Small intestine (tissue), 7 donors: Measurements from ENCODE around the gene CENPB. TPM values are rescaled to one million over a fixed set of nuclear protein-coding genes. Genes with fewer than 3 reads are reported as not detected.
"Not testable (repeated sequence)": the region's sequence is repeated elsewhere in the genome, so short reads cannot be mapped to it uniquely, and the experiment has no call there.

Experiments
- DNase-seq, 2 donors: peaks; one replicate each; pipeline versions ENCODE4 v3.0.0 to v3.0.0-alpha.2; 2013
- FAIRE-seq: peaks from 2 replicates; lab custom pipeline; 2012; peaks lifted over from hg19 to GRCh38; lab: Jason Lieb, UNC
- H3K27ac ChIP-seq, 3 donors: one replicate each; pipeline ENCODE4 v1.5.1; 2013; ENCODE audit warnings: low read length in 2 of 3, mild to moderate bottlenecking in 2 of 3, control low read depth in 1 of 3, inconsistent platforms in 1 of 3, low read depth in 1 of 3, moderate library complexity in 1 of 3
- H3K27me3 ChIP-seq, 3 donors: one replicate each; pipeline ENCODE4 v1.6.1; 2013; ENCODE audit warnings: low read length in 3 of 3, inconsistent platforms in 1 of 3; ENCODE audit not compliant: control insufficient read depth in 3 of 3, insufficient read depth in 3 of 3
- H3K36me3 ChIP-seq, 3 donors: one replicate each; pipeline ENCODE4 v1.6.1; 2013; ENCODE audit warnings: low read length in 3 of 3, inconsistent platforms in 1 of 3, low read depth in 1 of 3, mild to moderate bottlenecking in 1 of 3, moderate library complexity in 1 of 3; ENCODE audit not compliant: control insufficient read depth in 3 of 3, insufficient read depth in 2 of 3
- H3K4me1 ChIP-seq, 3 donors: one replicate each; pipeline ENCODE4 v1.6.1; 2013; ENCODE audit warnings: low read length in 2 of 3, inconsistent platforms in 1 of 3, low read depth in 1 of 3, mild to moderate bottlenecking in 1 of 3, moderate library complexity in 1 of 3; ENCODE audit not compliant: control insufficient read depth in 3 of 3, insufficient read depth in 2 of 3
- H3K4me3 ChIP-seq, 3 donors: one replicate each; pipeline ENCODE4 v1.5.1; 2013; ENCODE audit warnings: low read length in 3 of 3, control low read depth in 1 of 3, inconsistent platforms in 1 of 3, low read depth in 1 of 3, mild to moderate bottlenecking in 1 of 3, moderate library complexity in 1 of 3
- H3K9me3 ChIP-seq, 2 donors: one replicate each; pipeline ENCODE4 v1.6.1; 2013; ENCODE audit warnings: low read depth in 1 of 2, low read length in 1 of 2; ENCODE audit not compliant: control insufficient read depth in 2 of 2, insufficient read depth in 1 of 2
- whole genome bisulfite sequencing, 3 donors: extraction: QIAGEN DNeasy Blood & Tissue Kit; methylation state at CpG; one replicate each; pipeline ENCODE4 v1.1.7; 2013; 5-methylcytosine and 5-hydroxymethylcytosine counted together
- polyA plus RNA-seq, 4 donors: library from polyadenylated mRNA; stranded (reverse) in 3 of 4; unstranded in 1 of 4; fragments of 200-250 nt in 3 of 4; fragments of 120-200 nt in 1 of 4; gene quantifications; one replicate each; pipeline versions ENCODE4 v1.2.1 to v1.2.3, GENCODE V29; 2013
- donor health status: healthy with polysubstance abuse.
- donor health status: control.
- donor health status: control.
- donor health status: Bipolar disorder and iron deficiency.
- donor health status: healthy.

The CENPB gene
- polyA plus RNA-seq, 4 donors: 54.7 to 73.2 (median 60.5) TPM

- FAIRE-seq: no peak
- 31 to 49% (median 39%) methylated on average over 5 of the region's 5 CpGs for WGBS, 3 donors
- H3K27ac ChIP-seq: peak overlapping the region; percentile 37 to 95 (median 83)
- no peak for DNase-seq
- peaks cover 0 to 60% (median 0%) of the 10 kb centered on the region in 3 donors for H3K36me3 ChIP-seq
- H3K9me3 ChIP-seq: no peaks in the 10 kb centered on the region
- peaks cover 10 to 52% (median 18%) of the 10 kb centered on the region in 3 donors for H3K4me1 ChIP-seq
- no peaks in the 10 kb centered on the region for H3K27me3 ChIP-seq
- peak overlapping the region in 1 of 3 donors; percentile 10 for H3K4me3 ChIP-seq
Measured at GRCh38 chr20:3798373-3798768, 11.8 kb upstream of the CENPB start.

- Histone ChIP-seq H3K27me3 (no peaks in the 10 kb centered on the region), H3K4me3 (peak overlapping the region in 2 of 3 donors; percentile 27 to 68), H3K4me1 (peaks cover 10 to 52% (median 18%) of the 10 kb centered on the region in 3 donors), H3K36me3 (peaks cover 0 to 54% (median 0%) of the 10 kb centered on the region in 3 donors), H3K9me3 (no peaks in the 10 kb centered on the region), H3K27ac (peak overlapping the region; percentile 66 to 95 (median 83))
- no peak for FAIRE-seq
- peak; percentile 70 to 84 for DNase-seq
- 36 to 54% (median 44%) methylated on average over 19 of the region's 19 CpGs for WGBS, 3 donors
Measured at GRCh38 chr20:3797592-3798372, 11.2 kb upstream of the CENPB start.

GRCh38 chr20:3797226-3797545, 10.6 kb upstream of the CENPB start:
- 75 to 79% (median 79%) methylated on average over 5 of the region's 5 CpGs for WGBS, 3 donors

GRCh38 chr20:3796477-3797225, 10.1 kb upstream of the CENPB start:
- no peak for FAIRE-seq
- WGBS, 3 donors: 8 to 12% (median 11%) methylated on average over 25 to 33 of the region's 33 CpGs
- no peaks in the 10 kb centered on the region for H3K27me3 ChIP-seq
- peak overlapping the region; percentile 34 to 95 (median 83) for H3K27ac ChIP-seq
- no peaks in the 10 kb centered on the region for H3K9me3 ChIP-seq
- H3K36me3 ChIP-seq: peaks cover 0 to 43% (median 0%) of the 10 kb centered on the region in 3 donors
- peaks cover 10 to 52% (median 18%) of the 10 kb centered on the region in 3 donors for H3K4me1 ChIP-seq
- DNase-seq: peak in 1 of 2 donors; percentile 41
- peak overlapping the region; percentile 55 to 68 (median 64) for H3K4me3 ChIP-seq

More at GRCh38 chr20:3797226-3797545, 10.6 kb upstream of the CENPB start:
- DNase-seq (no peak), FAIRE-seq (no peak)
- Histone ChIP-seq H3K27ac (peak overlapping the region in 2 of 3 donors; percentile 83 to 95), H3K27me3 (no peaks in the 10 kb centered on the region), H3K4me1 (peaks cover 10 to 52% (median 18%) of the 10 kb centered on the region in 3 donors), H3K9me3 (no peaks in the 10 kb centered on the region), H3K36me3 (peaks cover 0 to 48% (median 0%) of the 10 kb centered on the region in 3 donors), H3K4me3 (peak overlapping the region in 2 of 3 donors; percentile 64 to 68)

GRCh38 chr20:3795511-3796468, 9.2 kb upstream of the CENPB start, which contains the start of gene CDC25B:
Gene CDC25B, plus strand, starts transcription at chr20:3796310. Its CDS starts 222 bp downstream, at chr20:3796532.
- H3K9me3 ChIP-seq: no peaks in the 10 kb centered on the region
- H3K27ac ChIP-seq: peak within 1 kb of the TSS; percentile 78 to 99 (median 95)
- peaks cover 0 to 34% (median 0%) of the 10 kb centered on the region in 3 donors for H3K36me3 ChIP-seq
- WGBS, 3 donors: 1 to 2% (median 1%) methylated on average over 59 to 68 of the region's 69 CpGs
- FAIRE-seq (no peak), DNase-seq (peak; percentile 91 to 95)
- H3K27me3 ChIP-seq: no peaks in the 10 kb centered on the region
- H3K4me3 ChIP-seq: peak within 1 kb of the TSS; percentile 55 to 68 (median 64)
- H3K4me1 ChIP-seq: peaks cover 10 to 46% (median 18%) of the 10 kb centered on the region in 3 donors

GRCh38 chr20:3794701-3795420, 8.3 kb upstream of the CENPB start:
- DNase-seq: no peak
- peak overlapping the region in 1 of 3 donors; percentile 99 for H3K27ac ChIP-seq

GRCh38 chr20:3794168-3794567, 7.6 kb upstream of the CENPB start:
- DNase-seq, FAIRE-seq, H3K9me3 ChIP-seq, H3K27me3 ChIP-seq, H3K27ac ChIP-seq, H3K4me3 ChIP-seq: not testable (repeated sequence)
- peaks cover 10 to 30% (median 17%) of the 10 kb centered on the region in 3 donors for H3K4me1 ChIP-seq
- H3K36me3 ChIP-seq: peaks cover 0 to 18% (median 0%) of the 10 kb centered on the region in 3 donors
- 82 to 97% (median 90%) methylated on average over 1 of the region's 3 CpGs for WGBS, 3 donors

More at GRCh38 chr20:3794701-3795420, 8.3 kb upstream of the CENPB start:
- peaks cover 0 to 25% (median 0%) of the 10 kb centered on the region in 3 donors for H3K36me3 ChIP-seq
- no peak for FAIRE-seq
- peak overlapping the region in 1 of 3 donors; percentile 68 for H3K4me3 ChIP-seq
- H3K27me3 ChIP-seq: no peaks in the 10 kb centered on the region
- peaks cover 10 to 37% (median 18%) of the 10 kb centered on the region in 3 donors for H3K4me1 ChIP-seq
- 86 to 87% (median 87%) methylated on average over 24 to 25 of the region's 25 CpGs for WGBS, 3 donors
- no peaks in the 10 kb centered on the region for H3K9me3 ChIP-seq
